CD14-positive monocyte (primary cell): Measurements from ENCODE around the gene CDKN1B. TPM values are rescaled to one million over a fixed set of nuclear protein-coding genes. Genes with fewer than 3 reads are reported as not detected.

Source experiments
- DNase-seq, 3 donors: peaks; one replicate each; pipeline ENCODE4 v3.0.0-alpha.2; 2011 to 2022
- H2AFZ ChIP-seq: 2 replicates; pipeline ENCODE4 v1.6.0; 2012; ENCODE audit warnings: mild to moderate bottlenecking, low read depth, low read length, inconsistent platforms; ENCODE audit not compliant: insufficient read depth, poor library complexity, severe bottlenecking
- H3K27ac ChIP-seq, 2 donors: 1 replicate in 1 of 2; 2 replicates in 1 of 2; pipeline ENCODE4 v1.5.1; 2012 to 2013; ENCODE audit warnings: low read length in 2 of 2, control low read depth in 1 of 2, inconsistent platforms in 1 of 2, low read depth in 1 of 2, mild to moderate bottlenecking in 1 of 2
- H3K27me3 ChIP-seq, 2 donors: one replicate each; pipeline versions ENCODE4 v1.6.0 to v1.6.1; 2011 to 2013; ENCODE audit warnings: low read length in 2 of 2; ENCODE audit not compliant: control insufficient read depth in 2 of 2, insufficient read depth in 2 of 2
- H3K36me3 ChIP-seq, 2 donors: replicated peaks in 1 of 2; 1 replicate in 1 of 2; 2 replicates in 1 of 2; pipeline versions ENCODE4 v1.5.1 to v1.6.1; 2012 to 2013; ENCODE audit warnings: low read length in 2 of 2, control low read depth in 1 of 2, inconsistent platforms in 1 of 2, mild to moderate bottlenecking in 1 of 2; ENCODE audit not compliant: insufficient read depth in 2 of 2, control insufficient read depth in 1 of 2
- H3K4me1 ChIP-seq, 2 donors: 1 replicate in 1 of 2; 2 replicates in 1 of 2; pipeline versions ENCODE4 v1.5.1 to v1.6.1; 2012 to 2013; ENCODE audit warnings: low read length in 2 of 2, control low read depth in 1 of 2, inconsistent platforms in 1 of 2, mild to moderate bottlenecking in 1 of 2, moderate library complexity in 1 of 2; ENCODE audit not compliant: insufficient read depth in 2 of 2, control insufficient read depth in 1 of 2
- H3K4me2 ChIP-seq: replicated peaks from 2 replicates; pipeline ENCODE3; 2012; ENCODE audit warnings: low read length, moderate library complexity, mild to moderate bottlenecking; ENCODE audit not compliant: poor library complexity, severe bottlenecking; ENCODE audit errors: extremely low read depth
- H3K4me3 ChIP-seq, 3 experiments: fragments of 200-600 bp in 1 of 3; sonication (generic) in 1 of 3; replicated peaks in 1 of 3; 1 replicate in 2 of 3; 2 replicates in 1 of 3; pipeline ENCODE4 v1.5.1; 2011 to 2013; ENCODE audit warnings: low read length in 3 of 3, mild to moderate bottlenecking in 3 of 3, control low read depth in 2 of 3, low read depth in 2 of 3, inconsistent platforms in 1 of 3, moderate library complexity in 1 of 3
- H3K79me2 ChIP-seq: 2 replicates; pipeline ENCODE4 v1.6.0; 2012; ENCODE audit warnings: mild to moderate bottlenecking, control low read depth, inconsistent platforms, low read length, moderate library complexity; ENCODE audit not compliant: insufficient read depth
- H3K9ac ChIP-seq: 2 replicates; pipeline ENCODE4 v1.6.0; 2017; ENCODE audit warnings: low read length, mild to moderate bottlenecking; ENCODE audit not compliant: insufficient read depth, poor library complexity, severe bottlenecking
- H3K9me3 ChIP-seq, 2 donors: replicated peaks in 1 of 2; 1 replicate in 1 of 2; 2 replicates in 1 of 2; pipeline versions ENCODE4 v1.5.1 to v1.6.1; 2012 to 2013; ENCODE audit warnings: low read length in 2 of 2, control low read depth in 1 of 2; ENCODE audit not compliant: control insufficient read depth in 1 of 2, insufficient read depth in 1 of 2
- H4K20me1 ChIP-seq: 2 replicates; pipeline ENCODE4 v1.6.0; 2012; ENCODE audit warnings: mild to moderate bottlenecking, low read length, control low read depth, moderate library complexity; ENCODE audit not compliant: insufficient read depth
- H3K27ac Mint-ChIP-seq, 7 donors: one replicate each; pipeline ENCODE4 v1.8.0; 2020; ENCODE audit warnings: mild to moderate bottlenecking in 7 of 7, mixed read lengths in 7 of 7, moderate library complexity in 6 of 7, inconsistent platforms in 2 of 7
- H3K27me3 Mint-ChIP-seq, 3 donors: one replicate each; pipeline ENCODE4 v1.8.0; 2021 to 2022; ENCODE audit warnings: low read depth in 3 of 3, mild to moderate bottlenecking in 3 of 3, mixed read lengths in 3 of 3, moderate library complexity in 3 of 3, inconsistent platforms in 1 of 3
- H3K36me3 Mint-ChIP-seq, 2 donors: one replicate each; pipeline ENCODE4 v1.8.0; 2020; ENCODE audit warnings: mixed read lengths in 2 of 2, inconsistent platforms in 1 of 2, mild to moderate bottlenecking in 1 of 2
- H3K4me1 Mint-ChIP-seq: one replicate; pipeline ENCODE4 v1.8.0; 2020; ENCODE audit warnings: mild to moderate bottlenecking, mixed read lengths
- H3K4me3 Mint-ChIP-seq, 2 donors: one replicate each; pipeline ENCODE4 v1.8.0; 2020; ENCODE audit warnings: mild to moderate bottlenecking in 2 of 2, mixed read lengths in 2 of 2, moderate library complexity in 1 of 2
- H3K9me3 Mint-ChIP-seq, 7 donors: one replicate each; pipeline ENCODE4 v1.8.0; 2020 to 2022; ENCODE audit warnings: mixed read lengths in 7 of 7, mild to moderate bottlenecking in 6 of 7, moderate library complexity in 6 of 7, inconsistent platforms in 2 of 7
- WGBS: methylation state at CpG from one replicate; pipeline ENCODE4 v1.1.5; 2013; ENCODE audit warnings: missing lambda C conversion rate; ENCODE audit not compliant: insufficient coverage; 5-methylcytosine and 5-hydroxymethylcytosine counted together
- intact Hi-C, 2 donors: fragments of 100-400 bp; cut with micrococcal nuclease; formaldehyde crosslinking; loops; one replicate each; pipeline versions ENCODE4 v1.15.0 to v1.15.1; 2023
- polyA plus RNA-seq, 3 donors: library from polyadenylated mRNA; depleted of rRNA in 1 of 3; unstranded in 2 of 3; stranded (reverse) in 1 of 3; fragments of 300-500 nt in 2 of 3; fragments of >200 nt in 1 of 3; fragmentation: Illumina TruSeq in 2 of 3; gene quantifications; 1 replicate in 2 of 3; 2 replicates in 1 of 3; pipeline ENCODE4 v1.2.3, GENCODE V29; 2012 to 2021
- TF ChIP-seq, protein P1 (sequence below): fragments of 200-600 bp; IDR thresholded peaks from one replicate; pipeline ENCODE4 v1.8.0; 2022; ENCODE audit warnings: antibody characterized with exemption, mild to moderate bottlenecking

Gene CDKN1B
- polyA plus RNA-seq, 3 donors = 9.2 to 98.1 (median 9.5) TPM

DNA sequence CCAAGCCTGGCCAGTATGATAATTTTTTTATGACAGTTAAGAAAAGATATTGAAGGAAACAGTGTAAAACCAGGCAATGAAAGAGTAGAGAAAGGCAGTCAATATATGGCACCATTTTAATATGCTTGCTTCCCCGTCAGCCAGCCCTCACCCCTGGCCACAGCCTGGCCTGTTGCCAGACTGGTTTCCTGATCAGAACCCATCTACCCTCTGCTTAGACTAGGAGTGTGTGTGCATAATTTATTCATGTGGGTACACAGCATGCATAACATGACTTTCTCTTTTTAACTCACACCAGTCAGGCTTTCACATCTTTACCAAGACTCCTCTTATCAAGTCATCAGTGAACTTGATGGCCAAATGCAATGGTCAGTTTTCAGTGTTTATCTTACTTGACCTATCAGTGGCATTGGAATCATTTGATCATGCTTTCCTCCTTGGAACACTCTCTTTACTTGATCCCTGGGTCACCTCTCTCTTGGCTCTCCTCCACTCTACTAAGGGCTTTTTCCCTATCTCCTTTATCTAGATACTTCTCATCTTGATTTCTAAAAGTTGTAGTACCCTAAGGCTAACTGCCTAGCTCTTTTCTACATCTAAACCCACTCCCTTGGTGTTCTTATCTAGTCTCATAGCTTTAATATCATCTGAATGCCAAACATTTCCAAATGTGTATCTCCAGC, 11.2 kb upstream of the CDKN1B start:
- no peaks in the 10 kb centered on the region for H3K9me3 Mint-ChIP-seq
- no peaks in the 10 kb centered on the region for H4K20me1 ChIP-seq
- no peaks in the 10 kb centered on the region for H3K36me3 Mint-ChIP-seq
- no peaks in the 10 kb centered on the region for H3K27me3 Mint-ChIP-seq
- H3K4me1 ChIP-seq = peaks cover 5 to 13% of the 10 kb centered on the region in 2 donors
- no peak overlapping the region for H3K9ac ChIP-seq
- DNase-seq = no peak
- intact Hi-C loops = loop anchor here (10.0 kb wide), 3 partner anchors 61 to 331 kb away; partner anchors contain the start of gene DUSP16 (in 1 of the 2)
- no peaks in the 10 kb centered on the region for H3K27me3 ChIP-seq
- no CpG with 5 or more reads among the region's 1 CpG for WGBS
- no peak overlapping the region for H3K4me3 ChIP-seq
- no peak overlapping the region for H3K27ac ChIP-seq
- no peaks in the 10 kb centered on the region for H3K36me3 ChIP-seq
- TF ChIP-seq, protein P1, sequence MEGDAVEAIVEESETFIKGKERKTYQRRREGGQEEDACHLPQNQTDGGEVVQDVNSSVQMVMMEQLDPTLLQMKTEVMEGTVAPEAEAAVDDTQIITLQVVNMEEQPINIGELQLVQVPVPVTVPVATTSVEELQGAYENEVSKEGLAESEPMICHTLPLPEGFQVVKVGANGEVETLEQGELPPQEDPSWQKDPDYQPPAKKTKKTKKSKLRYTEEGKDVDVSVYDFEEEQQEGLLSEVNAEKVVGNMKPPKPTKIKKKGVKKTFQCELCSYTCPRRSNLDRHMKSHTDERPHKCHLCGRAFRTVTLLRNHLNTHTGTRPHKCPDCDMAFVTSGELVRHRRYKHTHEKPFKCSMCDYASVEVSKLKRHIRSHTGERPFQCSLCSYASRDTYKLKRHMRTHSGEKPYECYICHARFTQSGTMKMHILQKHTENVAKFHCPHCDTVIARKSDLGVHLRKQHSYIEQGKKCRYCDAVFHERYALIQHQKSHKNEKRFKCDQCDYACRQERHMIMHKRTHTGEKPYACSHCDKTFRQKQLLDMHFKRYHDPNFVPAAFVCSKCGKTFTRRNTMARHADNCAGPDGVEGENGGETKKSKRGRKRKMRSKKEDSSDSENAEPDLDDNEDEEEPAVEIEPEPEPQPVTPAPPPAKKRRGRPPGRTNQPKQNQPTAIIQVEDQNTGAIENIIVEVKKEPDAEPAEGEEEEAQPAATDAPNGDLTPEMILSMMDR = no peak
- H3K79me2 ChIP-seq = no peaks in the 10 kb centered on the region
- H3K27ac Mint-ChIP-seq = no peak overlapping the region
- H3K4me3 Mint-ChIP-seq = no peak overlapping the region
- H3K4me1 Mint-ChIP-seq = peaks cover 7% of the 10 kb centered on the region
- no peaks in the 10 kb centered on the region for H3K9me3 ChIP-seq
- peak overlapping the region; percentile 29 for H2AFZ ChIP-seq
- no peak overlapping the region for H3K4me2 ChIP-seq

DNA sequence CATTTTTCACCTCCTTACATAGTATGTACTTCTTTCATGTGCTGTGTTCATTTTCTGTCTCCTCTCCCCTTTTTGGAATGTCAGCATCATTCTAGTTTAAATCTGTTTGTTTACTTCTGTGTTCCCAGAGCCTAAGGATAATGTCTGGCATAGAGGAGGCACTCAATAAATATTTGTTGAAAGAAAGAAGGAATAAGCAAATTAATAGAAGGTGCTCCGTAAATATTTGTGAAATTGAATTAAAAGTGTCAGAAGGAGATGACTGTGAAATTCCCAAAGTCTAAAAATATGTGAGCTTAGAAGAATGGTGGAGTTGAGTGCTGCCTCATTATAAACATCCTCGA, 3.3 kb upstream of the CDKN1B start:
- Mint-ChIP-seq H3K36me3 (peaks cover 8 to 13% of the 10 kb centered on the region in 2 donors), H3K4me3 (peak overlapping the region; percentile 85 to 94), H3K9me3 (peaks cover 0 to 4% (median 2%) of the 10 kb centered on the region in 7 donors), H3K27ac (peak overlapping the region in 6 of 7 donors; percentile 35 to 86 (median 57)), H3K27me3 (peaks cover 0 to 1% (median 0%) of the 10 kb centered on the region in 3 donors), H3K4me1 (peaks cover 34% of the 10 kb centered on the region)
- Histone ChIP-seq H3K4me1 (peaks cover 28 to 29% of the 10 kb centered on the region in 2 donors), H3K9ac (peak overlapping the region; percentile 37), H3K9me3 (no peaks in the 10 kb centered on the region), H3K4me2 (peak overlapping the region; percentile 78), H3K4me3 (peak overlapping the region; percentile 45 to 99 (median 45)), H3K27me3 (no peaks in the 10 kb centered on the region), H3K79me2 (peaks cover 29% of the 10 kb centered on the region), H4K20me1 (peaks cover 16% of the 10 kb centered on the region), H2AFZ (peak overlapping the region; percentile 85), H3K36me3 (peaks cover 0 to 2% of the 10 kb centered on the region in 2 donors), H3K27ac (peak overlapping the region in 1 of 2 donors; percentile 35)
- TF ChIP-seq, protein P1 = no peak
- 20% methylated on average over 2 of the region's 2 CpGs for WGBS
- intact Hi-C loops = loop anchor here in 1 of 2 donors (10.0 kb wide), 2 partner anchors 101 to 1139 kb away; partner anchors contain the start of gene DDX47
- no peak for DNase-seq
